ENCODE results near the gene ZBTB21. TPM values are rescaled to one million over a fixed set of nuclear protein-coding genes. Genes with fewer than 3 reads are reported as not detected.

Gene ZBTB21
- total and polyA plus RNA-seq, 2 experiments from 2014 or later, result 10.0 to 11.0 TPM

- no peaks in the 10 kb centered on the region for H3F3A ChIP-seq (replicated peaks; ENCODE audit: low read depth)
- no peaks in the 10 kb centered on the region for H3K36me3 ChIP-seq (ENCODE audit: insufficient read depth)
- no peaks in the 10 kb centered on the region for H3K4me1 ChIP-seq (ENCODE audit: insufficient read depth)
- H3K27me3 ChIP-seq (ENCODE audit: insufficient read depth), result no peaks in the 10 kb centered on the region
- TF ChIP-seq REST (IDR thresholded peaks at IDR 0.05; ENCODE audit: unreplicated experiment) (no peak), STAT1 (IDR thresholded peaks at IDR 0.05; ENCODE audit: unreplicated experiment) (no peak), POLR2AphosphoS5 (IDR thresholded peaks at IDR 0.05; ENCODE audit: low read depth) (no peak), EZH2 (IDR thresholded peaks at IDR 0.05; ENCODE audit: low read depth, unreplicated experiment) (no peak), ZNF114 (CRISPR knock-in tag; IDR thresholded peaks at IDR 0.05) (no peak), CTCF (conservative IDR thresholded peaks at IDR 0.05; ENCODE audit: low read depth in 2 of 2) (no peak), EZH2phosphoT487 (IDR thresholded peaks at IDR 0.05; ENCODE audit: unreplicated experiment) (no peak), ZNF331 (CRISPR knock-in tag; IDR thresholded peaks at IDR 0.05; ENCODE audit: low read depth) (no peak), ZNF462 (CRISPR knock-in tag; IDR thresholded peaks at IDR 0.05) (no peak), CREB1 (CRISPR knock-in tag; IDR thresholded peaks at IDR 0.05; ENCODE audit: low read depth) (no peak), ETS1 (IDR thresholded peaks at IDR 0.05) (no peak), NANOG (IDR thresholded peaks at IDR 0.05; ENCODE audit: borderline replicate concordance) (no peak), JUNB (IDR thresholded peaks at IDR 0.05; ENCODE audit: unreplicated experiment) (no peak)
- no peak overlapping the region for H3K27ac ChIP-seq (ENCODE audit: low read depth)
- H3K4me3 ChIP-seq, result no peak overlapping the region
- no peaks in the 10 kb centered on the region for H3K9me3 Mint-ChIP-seq
- peaks cover 5% of the 10 kb centered on the region for H3K27me3 Mint-ChIP-seq (ENCODE audit: insufficient read depth, low read depth, poor library complexity)
- DNase-seq (ENCODE audit: low spot score) (no peak), ATAC-seq (no peak)
- peaks cover 12% of the 10 kb centered on the region for H3K79me2 ChIP-seq (replicated peaks; ENCODE audit: insufficient read depth)
- no peak overlapping the region for H3K4me3 Mint-ChIP-seq
- peaks cover 4% of the 10 kb centered on the region for H3K4me1 Mint-ChIP-seq
- H4K20me1 ChIP-seq (replicated peaks; ENCODE audit: insufficient read depth), result no peaks in the 10 kb centered on the region
- no peak overlapping the region for H3K4me2 ChIP-seq
- H3K36me3 Mint-ChIP-seq (ENCODE audit: low read depth), result no peaks in the 10 kb centered on the region
- H2AFZ ChIP-seq, result no peak overlapping the region
- H3K9me2 ChIP-seq (ENCODE audit: insufficient read depth), result 0 out of 2 replicates have a peak, but pooled peaks cover 4% of the 10 kb centered on the region
- no peak overlapping the region for H3K27ac Mint-ChIP-seq
These were observed 70.8 kb downstream of the ZBTB21 start for GRCh38 chr21:41939391-41939790.
